Mucosa of descending colon (tissue), 3 donors: ENCODE measurements around the gene SRSF6. TPM values are rescaled to one million over a fixed set of nuclear protein-coding genes. Genes with fewer than 3 reads are reported as not detected.
"Not testable (repeated sequence)": the region's sequence is repeated elsewhere in the genome, so short reads cannot be mapped to it uniquely, and the experiment has no call there.

Experiments
- ATAC-seq: fragments of 200-7000 bp; cut with Tn5 transposase; one replicate; pipeline ENCODE4 v1.9.1; 2020; ENCODE audit warnings: mild to moderate bottlenecking, moderate library complexity
- DNase-seq, 3 donors: peaks; one replicate each; pipeline ENCODE4 v3.0.0-alpha.2; 2020
- H3K36me3 ChIP-seq: fragments of 200-600 bp; one replicate; pipeline ENCODE4 v1.8.0; 2021; ENCODE audit warnings: low read depth, mild to moderate bottlenecking
- H3K4me1 ChIP-seq: fragments of 200-600 bp; one replicate; pipeline ENCODE4 v1.8.0; 2021; ENCODE audit warnings: low read depth, mild to moderate bottlenecking
- H3K4me3 ChIP-seq: fragments of 200-600 bp; one replicate; pipeline ENCODE4 v1.8.0; 2021; ENCODE audit warnings: mild to moderate bottlenecking
- H3K9me3 ChIP-seq: fragments of 200-600 bp; one replicate; pipeline ENCODE4 v1.8.0; 2021; ENCODE audit warnings: mild to moderate bottlenecking
- CTCF ChIP-seq: fragments of 200-600 bp; IDR thresholded peaks from one replicate; pipeline ENCODE4 v1.8.0; 2022; ENCODE audit warnings: antibody characterized with exemption, mild to moderate bottlenecking
- intact Hi-C, 2 donors: fragments of 100-400 bp; cut with DNase I in 1 of 2; cut with micrococcal nuclease in 1 of 2; formaldehyde crosslinking; loops; one replicate each; pipeline versions ENCODE4 v1.11.0 to v1.11.1; 2022; cut with DNase I, micrococcal nuclease
- total RNA-seq, 3 donors: library from RNA; stranded (reverse); fragmentation: NEBNext Ultra II Directional in 2 of 3; extraction: Animal tissue kit (Norgen Biotek cat#: 25700) in 2 of 3; gene quantifications; one replicate each; pipeline versions ENCODE4 v1.2.1 to v1.2.4, GENCODE V29; 2021 to 2023
- donor health status: DM: no; HTN: no; CAD: no; lungs with moderate emphysema.
- donor health status: DM: no; HTN: no; CAD: no.
- donor health status: DM: no; HTN: yes; CAD: no.

SRSF6 gene
- total RNA-seq, 3 donors from 2014 or later: 106 to 145 (median 108) TPM

GRCh38 chr20:43477619-43478018 is 19.9 kb downstream of the SRSF6 start:
- DNase-seq (no peak), ATAC-seq (no peak)
- no peak for TF ChIP-seq CTCF
- Histone ChIP-seq H3K4me1 (no peaks in the 10 kb centered on the region), H3K4me3 (no peak overlapping the region), H3K9me3 (no peaks in the 10 kb centered on the region), H3K36me3 (no peaks in the 10 kb centered on the region)
- intact Hi-C loops: no loop called here

- Histone ChIP-seq H3K36me3 (no peaks in the 10 kb centered on the region), H3K4me1 (no peaks in the 10 kb centered on the region), H3K9me3 (peaks cover 2% of the 10 kb centered on the region), H3K4me3 (no peak overlapping the region)
- DNase-seq (no peak), ATAC-seq (no peak)
- no peak for TF ChIP-seq CTCF
- intact Hi-C loops: no loop called here
Measured at GRCh38 chr20:43490038-43490437, 32.3 kb downstream of the SRSF6 start.

- TF ChIP-seq CTCF: no peak
- Histone ChIP-seq H3K36me3 (no peaks in the 10 kb centered on the region), H3K4me3 (no peak overlapping the region), H3K4me1 (no peaks in the 10 kb centered on the region), H3K9me3 (no peaks in the 10 kb centered on the region)
- intact Hi-C loops: no loop called here
- DNase-seq: no peak
- no peak for ATAC-seq
Measured at GRCh38 chr20:43492101-43492500, 34.4 kb downstream of the SRSF6 start.

- H3K4me3 ChIP-seq: no peak overlapping the region
- no peaks in the 10 kb centered on the region for H3K36me3 ChIP-seq
- intact Hi-C loops: no loop called here
- no peak for ATAC-seq
- H3K9me3 ChIP-seq: no peaks in the 10 kb centered on the region
- H3K4me1 ChIP-seq: no peaks in the 10 kb centered on the region
- TF ChIP-seq CTCF: no peak
- no peak for DNase-seq
Measured at GRCh38 chr20:43495388-43495787, 37.7 kb downstream of the SRSF6 start.

- DNase-seq, ATAC-seq, H3K4me1 ChIP-seq, H3K4me3 ChIP-seq, intact Hi-C loops, H3K36me3 ChIP-seq, H3K9me3 ChIP-seq: not testable (repeated sequence)
Measured at GRCh38 chr20:43502021-43502420, 44.3 kb downstream of the SRSF6 start.

GRCh38 chr20:43506238-43506637 is 48.5 kb downstream of the SRSF6 start:
- no peaks in the 10 kb centered on the region for H3K36me3 ChIP-seq
- intact Hi-C loops: no loop called here
- no peak overlapping the region for H3K4me3 ChIP-seq
- ATAC-seq (no peak), DNase-seq (no peak)
- TF ChIP-seq CTCF: no peak
- H3K4me1 ChIP-seq: no peaks in the 10 kb centered on the region
- no peaks in the 10 kb centered on the region for H3K9me3 ChIP-seq
